Osteoblast (primary cell): Measurements from ENCODE around the gene GAS2. TPM values are rescaled to one million over a fixed set of nuclear protein-coding genes. Genes with fewer than 3 reads are reported as not detected.

Experiments
- DNase-seq: peaks from one replicate; pipeline ENCODE4 v3.0.0; 2011; ENCODE audit warnings: low spot score, mixed read lengths; ENCODE audit not compliant: insufficient read length; ENCODE audit errors: missing footprints
- H2AFZ ChIP-seq: 2 replicates; pipeline ENCODE4 v1.6.0; 2011; ENCODE audit warnings: mild to moderate bottlenecking, low read length
- H3K27ac ChIP-seq: 2 replicates; pipeline ENCODE4 v1.5.1; 2011; ENCODE audit warnings: mild to moderate bottlenecking, low read depth, low read length, moderate library complexity
- H3K27me3 ChIP-seq: 2 replicates; pipeline ENCODE4 v1.6.0; 2012; ENCODE audit warnings: mild to moderate bottlenecking, control low read depth, inconsistent platforms, low read length, moderate library complexity; ENCODE audit not compliant: insufficient read depth
- H3K36me3 ChIP-seq: 2 replicates; pipeline ENCODE4 v1.5.1; 2011; ENCODE audit warnings: mild to moderate bottlenecking, low read length, control low read depth, moderate library complexity; ENCODE audit not compliant: insufficient read depth
- H3K4me1 ChIP-seq: 2 replicates; pipeline ENCODE4 v1.5.1; 2011; ENCODE audit warnings: mild to moderate bottlenecking, low read length, control low read depth, moderate library complexity; ENCODE audit not compliant: insufficient read depth
- H3K4me2 ChIP-seq: 2 replicates; pipeline ENCODE4 v1.6.0; 2011; ENCODE audit warnings: mild to moderate bottlenecking, low read length; ENCODE audit not compliant: insufficient read depth
- H3K4me3 ChIP-seq: fragments of 200-600 bp; sonication (generic); 3 replicates; pipeline ENCODE4 v1.5.1; 2012; ENCODE audit warnings: mild to moderate bottlenecking, low read length, inconsistent platforms; ENCODE audit not compliant: insufficient read depth
- H3K79me2 ChIP-seq: 2 replicates; pipeline ENCODE4 v1.6.0; 2012; ENCODE audit warnings: mild to moderate bottlenecking, low read length, control low read depth, inconsistent platforms; ENCODE audit not compliant: insufficient read depth
- H3K9me3 ChIP-seq: 2 replicates; pipeline ENCODE4 v1.5.1; 2011; ENCODE audit warnings: low read depth, low read length, control low read depth
- H4K20me1 ChIP-seq: 2 replicates; pipeline ENCODE4 v1.6.0; 2012; ENCODE audit warnings: mild to moderate bottlenecking, low read length, control low read depth; ENCODE audit not compliant: insufficient read depth
- total RNA-seq: library from RNA; depleted of rRNA; stranded (reverse); fragments of >200 nt; gene quantifications from 2 replicates; pipeline ENCODE4 v1.2.3, GENCODE V29; 2012
- TF ChIP-seq, protein P1 (sequence below): IDR thresholded peaks from 2 replicates; pipeline ENCODE4 v1.5.1; 2011; ENCODE audit warnings: mild to moderate bottlenecking, low read depth, low read length, moderate library complexity; ENCODE audit errors: extremely low read depth

Gene GAS2
- total RNA-seq, 1 donor = 0.36 TPM

DNA sequence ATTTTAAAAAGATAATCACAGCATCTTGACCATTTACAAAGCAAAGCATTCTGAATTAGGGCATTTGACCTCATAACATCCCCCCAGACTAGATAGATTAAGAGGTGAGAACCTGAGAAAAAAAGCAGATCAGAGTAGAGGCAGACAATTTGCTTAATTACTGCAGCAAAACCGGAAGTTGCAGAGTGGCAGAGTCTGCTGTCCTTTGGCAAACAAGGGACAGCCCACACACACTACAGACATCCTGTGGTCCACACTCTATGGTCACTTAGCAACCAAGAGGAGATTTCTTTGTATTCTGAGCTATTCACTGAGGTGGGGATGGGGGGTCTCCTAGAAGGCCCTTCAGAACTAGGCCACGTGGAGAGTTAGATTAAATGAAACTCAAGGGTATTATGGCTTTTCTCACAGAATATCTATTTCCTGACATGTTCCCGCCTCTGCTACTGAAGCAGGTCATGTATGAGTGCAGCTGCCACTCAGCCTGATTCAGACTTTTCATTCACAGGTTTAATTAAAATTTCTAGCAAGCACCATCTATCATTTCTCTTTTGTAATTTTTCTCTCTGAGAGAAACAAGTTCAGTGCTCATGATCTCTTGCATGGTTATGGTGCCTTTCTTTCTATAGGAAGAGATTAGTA lies 114.7 kb downstream of the GAS2 start:
- DNase-seq = no peak
- H3K4me1 ChIP-seq = no peaks in the 10 kb centered on the region
- TF ChIP-seq, protein P1, sequence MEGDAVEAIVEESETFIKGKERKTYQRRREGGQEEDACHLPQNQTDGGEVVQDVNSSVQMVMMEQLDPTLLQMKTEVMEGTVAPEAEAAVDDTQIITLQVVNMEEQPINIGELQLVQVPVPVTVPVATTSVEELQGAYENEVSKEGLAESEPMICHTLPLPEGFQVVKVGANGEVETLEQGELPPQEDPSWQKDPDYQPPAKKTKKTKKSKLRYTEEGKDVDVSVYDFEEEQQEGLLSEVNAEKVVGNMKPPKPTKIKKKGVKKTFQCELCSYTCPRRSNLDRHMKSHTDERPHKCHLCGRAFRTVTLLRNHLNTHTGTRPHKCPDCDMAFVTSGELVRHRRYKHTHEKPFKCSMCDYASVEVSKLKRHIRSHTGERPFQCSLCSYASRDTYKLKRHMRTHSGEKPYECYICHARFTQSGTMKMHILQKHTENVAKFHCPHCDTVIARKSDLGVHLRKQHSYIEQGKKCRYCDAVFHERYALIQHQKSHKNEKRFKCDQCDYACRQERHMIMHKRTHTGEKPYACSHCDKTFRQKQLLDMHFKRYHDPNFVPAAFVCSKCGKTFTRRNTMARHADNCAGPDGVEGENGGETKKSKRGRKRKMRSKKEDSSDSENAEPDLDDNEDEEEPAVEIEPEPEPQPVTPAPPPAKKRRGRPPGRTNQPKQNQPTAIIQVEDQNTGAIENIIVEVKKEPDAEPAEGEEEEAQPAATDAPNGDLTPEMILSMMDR = no peak
- no peaks in the 10 kb centered on the region for H3K36me3 ChIP-seq
- H3K27me3 ChIP-seq = no peaks in the 10 kb centered on the region
- H3K79me2 ChIP-seq = no peaks in the 10 kb centered on the region
- H3K4me3 ChIP-seq = no peak overlapping the region
- H4K20me1 ChIP-seq = no peaks in the 10 kb centered on the region
- no peak overlapping the region for H3K27ac ChIP-seq
- no peak overlapping the region for H2AFZ ChIP-seq
- H3K4me2 ChIP-seq = no peak overlapping the region
- no peaks in the 10 kb centered on the region for H3K9me3 ChIP-seq

DNA sequence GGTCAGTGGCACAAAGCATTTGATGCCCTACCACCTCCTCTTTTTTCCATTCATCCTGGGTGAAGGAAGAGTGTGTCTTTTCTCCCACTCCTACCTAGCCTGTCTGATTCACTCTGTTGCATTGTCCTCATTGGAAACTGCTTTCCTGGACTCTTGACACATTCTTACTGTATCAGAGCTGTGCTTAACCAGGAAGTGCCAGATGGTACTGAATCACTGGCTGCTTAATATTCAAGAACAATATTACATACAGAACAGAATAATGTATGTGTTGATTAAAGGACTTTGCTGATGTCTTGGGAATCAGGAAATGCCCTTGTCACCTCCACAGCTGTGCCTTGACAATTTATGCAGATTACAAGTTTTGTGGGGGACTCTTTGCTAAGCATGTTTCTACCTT lies 118.8 kb downstream of the GAS2 start:
- TF ChIP-seq, protein P1 = no peak

DNA sequence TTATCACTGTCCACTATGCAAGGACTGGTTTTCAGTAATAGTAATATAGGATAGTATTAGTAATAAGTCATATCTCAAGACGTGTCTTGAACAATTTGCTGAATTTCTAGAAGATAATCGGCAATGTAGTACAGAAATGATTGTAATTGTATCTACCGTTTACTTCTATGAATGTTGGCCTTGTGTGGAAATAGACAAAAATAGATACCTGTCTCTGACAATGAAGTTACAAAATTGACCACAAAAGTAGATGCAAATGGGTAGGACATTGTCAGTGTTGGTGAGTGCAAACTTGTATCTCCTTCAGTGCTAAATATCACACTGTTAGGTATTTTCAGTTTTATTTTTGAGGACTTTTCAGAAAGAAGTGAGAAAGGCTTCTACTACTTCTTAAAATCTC lies 120.1 kb downstream of the GAS2 start:
- Histone ChIP-seq H2AFZ (no peak overlapping the region), H4K20me1 (no peaks in the 10 kb centered on the region), H3K4me3 (no peak overlapping the region), H3K9me3 (no peaks in the 10 kb centered on the region), H3K36me3 (no peaks in the 10 kb centered on the region), H3K27me3 (no peaks in the 10 kb centered on the region), H3K79me2 (no peaks in the 10 kb centered on the region), H3K27ac (no peak overlapping the region), H3K4me2 (no peak overlapping the region), H3K4me1 (no peaks in the 10 kb centered on the region)
- TF ChIP-seq, protein P1 = no peak
- DNase-seq = no peak

More for the DNA sequence above, 118.8 kb downstream of the GAS2 start:
- Histone ChIP-seq H3K4me2 (no peak overlapping the region), H3K9me3 (no peaks in the 10 kb centered on the region), H3K27me3 (no peaks in the 10 kb centered on the region), H3K4me3 (no peak overlapping the region), H3K36me3 (no peaks in the 10 kb centered on the region), H3K27ac (no peak overlapping the region), H3K4me1 (no peaks in the 10 kb centered on the region), H4K20me1 (no peaks in the 10 kb centered on the region), H2AFZ (no peak overlapping the region), H3K79me2 (no peaks in the 10 kb centered on the region)
- no peak for DNase-seq

DNA sequence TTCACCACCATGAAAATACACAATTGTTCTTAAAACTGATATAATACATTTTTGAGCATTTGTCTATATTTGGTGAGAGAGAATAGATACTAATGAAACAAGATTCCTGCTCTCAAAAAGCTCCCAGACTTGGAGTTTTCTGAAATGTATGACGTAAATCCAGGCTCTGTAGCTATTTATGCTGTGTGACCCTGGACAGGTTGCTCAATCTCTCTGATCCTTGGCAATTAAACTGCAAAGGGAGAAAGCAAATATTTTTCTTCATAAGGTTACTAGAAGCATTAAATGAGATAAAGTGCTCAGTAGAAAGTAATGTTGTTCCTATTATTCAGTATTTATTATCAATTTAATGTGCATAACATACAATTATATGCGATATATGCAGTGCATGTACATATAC lies 120.6 kb downstream of the GAS2 start:
- H3K27me3 ChIP-seq = no peaks in the 10 kb centered on the region
- TF ChIP-seq, protein P1 = no peak
- no peak overlapping the region for H3K4me3 ChIP-seq
- H3K27ac ChIP-seq = no peak overlapping the region
- H3K9me3 ChIP-seq = no peaks in the 10 kb centered on the region
- H3K4me2 ChIP-seq = no peak overlapping the region
- H3K79me2 ChIP-seq = no peaks in the 10 kb centered on the region
- no peak overlapping the region for H2AFZ ChIP-seq
- H3K36me3 ChIP-seq = no peaks in the 10 kb centered on the region
- no peaks in the 10 kb centered on the region for H4K20me1 ChIP-seq
- H3K4me1 ChIP-seq = peaks cover 2% of the 10 kb centered on the region
- DNase-seq = no peak
